AG04450 (cell line): Measurements from ENCODE around the gene ANO7. TPM values are rescaled to one million over a fixed set of nuclear protein-coding genes. Genes with fewer than 3 reads are reported as not detected.

Source experiments
- CTCF ChIA-PET: fragments of 300-600, 350-600 bp; formaldehyde crosslinking; extraction: SDS; loops from one replicate; lab custom pipeline; 2022; ENCODE audit warnings: antibody characterized with exemption, inconsistent platforms; lab: Charles Lee
- POLR2A ChIA-PET: fragments of 350-600 bp; formaldehyde crosslinking; extraction: SDS; loops from one replicate; lab custom pipeline; 2021; ENCODE audit warnings: antibody characterized with exemption, inconsistent platforms; lab: Yijun Ruan, JAX
- DNase-seq: peaks from one replicate; pipeline ENCODE4 v3.0.0-alpha.2; 2011; ENCODE audit warnings: low read depth, low spot score
- H3K27ac ChIP-seq: one replicate; pipeline ENCODE4 v1.5.1; 2012; ENCODE audit warnings: low read depth, low read length, control low read depth
- H3K27me3 ChIP-seq: one replicate; pipeline ENCODE4 v1.6.0; 2012; ENCODE audit warnings: low read length; ENCODE audit not compliant: control insufficient read depth, insufficient read depth
- H3K4me3 ChIP-seq: 2 replicates; pipeline ENCODE4 v1.5.1; 2011; ENCODE audit warnings: mild to moderate bottlenecking, low read depth, low read length, control low read depth
- H3K9me3 ChIP-seq: 2 replicates; pipeline ENCODE4 v1.5.1; 2012; ENCODE audit warnings: low read length; ENCODE audit not compliant: control insufficient read depth, insufficient read depth
- CTCF ChIP-seq: IDR thresholded peaks from 2 replicates; pipeline ENCODE4 v1.5.1; 2011; ENCODE audit warnings: low read depth, low read length, control low read depth, inconsistent platforms
- polyA plus RNA-seq: library from polyadenylated mRNA; depleted of rRNA; stranded (reverse); fragments of >200 nt; gene quantifications from 2 replicates; pipeline ENCODE4 v1.2.3, GENCODE V29; 2011

The ANO7 gene
- polyA plus RNA-seq, 1 experiment: 0.21 TPM

GRCh38 chr2:241213041-241213440 lies 24.6 kb downstream of the ANO7 start:
- Histone ChIP-seq H3K27me3 (peaks cover 18% of the 10 kb centered on the region), H3K4me3 (no peak overlapping the region), H3K9me3 (no peaks in the 10 kb centered on the region; the same call in 1 of the 2 replicates), H3K27ac (no peak overlapping the region)
- CTCF ChIA-PET: no interaction called here
- DNase-seq: no peak
- TF ChIP-seq CTCF: no peak
- POLR2A ChIA-PET: no interaction called here

- TF ChIP-seq CTCF: no peak
- Histone ChIP-seq H3K9me3 (no peaks in the 10 kb centered on the region; the same call in 1 of the 2 replicates), H3K27me3 (peaks cover 18% of the 10 kb centered on the region), H3K4me3 (no peak overlapping the region), H3K27ac (no peak overlapping the region)
- POLR2A ChIA-PET: no interaction called here
- CTCF ChIA-PET: no interaction called here
- DNase-seq: no peak
Observed at GRCh38 chr2:241213567-241213966, 25.1 kb downstream of the ANO7 start.

GRCh38 chr2:241214209-241214608 lies 25.7 kb downstream of the ANO7 start:
- peaks cover 18% of the 10 kb centered on the region for H3K27me3 ChIP-seq
- no peak overlapping the region for H3K4me3 ChIP-seq
- ChIA-PET CTCF (interaction anchor here (1.3 kb wide), 1 partner anchor 136 kb away, joined by 4 read pairs; no protein-coding TSS in a partner anchor), POLR2A (no interaction called here)
- no peak for DNase-seq
- no peak overlapping the region for H3K27ac ChIP-seq
- no peak for TF ChIP-seq CTCF
- no peaks in the 10 kb centered on the region; the same call in 1 of the 2 replicates for H3K9me3 ChIP-seq

- POLR2A ChIA-PET: no interaction called here
- CTCF ChIA-PET: interaction anchor here (1.3 kb wide), 1 partner anchor 136 kb away, joined by 4 read pairs; no protein-coding TSS in a partner anchor
Observed at GRCh38 chr2:241214766-241215165, 26.3 kb downstream of the ANO7 start.

More at GRCh38 chr2:241214766-241215165, 26.3 kb downstream of the ANO7 start:
- no peak for DNase-seq
- no peak overlapping the region for H3K4me3 ChIP-seq
- TF ChIP-seq CTCF: no peak
- H3K27ac ChIP-seq: no peak overlapping the region
- no peaks in the 10 kb centered on the region; the same call in 1 of the 2 replicates for H3K9me3 ChIP-seq
- H3K27me3 ChIP-seq: peaks cover 18% of the 10 kb centered on the region
